GM15510 (cell line): ENCODE data around the gene PTPA.
A peak's percentile ranks its signal among the peaks of the same experiment; 100 is the strongest.

Experiments used
- POLR2A ChIP-seq: IDR thresholded peaks from 3 replicates; pipeline ENCODE4 v1.6.1; 2011; ENCODE audit warnings: borderline replicate concordance; ENCODE audit not compliant: insufficient read length; ENCODE audit errors: extremely low read depth

PTPA gene

DNA sequence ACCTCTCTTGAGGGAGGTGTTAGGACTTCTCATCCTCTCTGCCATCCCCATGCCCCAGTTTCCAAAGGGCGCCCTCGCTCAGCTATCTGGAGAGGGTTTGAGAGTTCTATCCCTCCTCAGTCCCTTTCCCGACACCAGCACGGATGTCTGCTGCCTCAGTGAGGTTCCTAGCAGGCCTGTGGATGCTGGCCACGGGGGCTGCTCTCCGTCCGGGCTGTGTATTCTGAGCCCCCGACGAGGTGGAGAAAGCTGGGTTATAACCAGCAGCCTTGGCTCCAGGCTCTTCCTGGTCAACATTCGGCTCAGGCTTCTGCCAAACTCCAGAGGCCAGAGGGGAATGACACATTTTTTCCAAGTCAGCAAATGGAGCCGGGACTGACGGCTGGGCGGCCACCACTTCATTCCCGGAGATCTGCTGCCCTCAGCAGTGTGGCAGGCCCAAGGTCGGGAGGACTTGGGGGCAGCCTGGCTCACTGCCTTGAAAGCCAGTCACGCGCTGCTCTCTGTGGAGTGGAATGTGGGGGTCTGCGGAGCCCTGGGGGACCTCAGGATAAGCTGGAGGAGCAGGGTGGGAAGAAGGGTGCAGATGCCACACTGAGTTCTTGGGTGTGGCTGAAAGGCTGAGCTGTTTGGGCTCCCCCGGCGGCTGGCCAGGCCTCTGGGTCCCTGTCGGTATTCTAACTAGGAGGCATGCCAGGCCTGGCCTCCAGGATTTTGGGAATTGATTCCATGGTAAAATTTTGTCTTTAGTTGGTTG is 27.4 kb downstream of the PTPA start:
- no peak for TF ChIP-seq POLR2A

DNA sequence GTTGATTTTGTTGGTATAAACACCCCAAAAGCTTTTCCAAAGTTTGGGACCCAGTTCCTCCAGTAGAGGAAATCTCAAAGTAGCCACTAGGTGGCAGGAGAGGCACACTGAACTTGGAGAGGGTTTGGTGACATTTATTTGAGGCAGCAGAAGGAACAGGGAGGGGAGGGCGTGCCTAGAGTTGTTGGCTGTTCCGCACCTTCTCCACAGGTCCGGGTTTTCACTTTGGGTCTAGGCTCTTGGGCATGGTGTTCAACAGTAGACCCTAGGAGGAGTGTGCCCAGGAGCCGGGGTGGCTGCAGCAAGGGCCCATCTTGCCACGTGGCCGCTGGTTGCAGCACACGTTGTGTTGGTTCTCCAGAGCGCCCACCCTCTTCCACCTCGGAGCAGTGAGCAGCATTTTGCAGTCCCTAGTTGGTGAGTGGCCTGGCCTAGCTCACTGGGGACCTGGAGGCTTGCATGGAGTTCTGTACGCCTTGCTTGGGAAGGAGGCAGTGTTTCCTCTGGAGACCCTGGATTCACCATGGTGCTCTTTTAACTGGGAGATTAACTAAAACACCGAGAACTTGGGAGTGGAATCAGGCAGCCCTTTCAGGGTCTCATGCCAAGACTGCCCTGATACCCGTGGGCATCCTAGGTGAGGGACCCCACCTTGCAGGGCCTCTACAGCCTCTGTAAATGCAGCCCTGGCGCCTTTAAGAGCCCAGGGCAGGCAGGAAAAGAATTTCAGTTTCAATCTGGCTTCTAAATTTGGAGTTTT is 28.2 kb downstream of the PTPA start:
- peak; percentile 36 for TF ChIP-seq POLR2A

DNA sequence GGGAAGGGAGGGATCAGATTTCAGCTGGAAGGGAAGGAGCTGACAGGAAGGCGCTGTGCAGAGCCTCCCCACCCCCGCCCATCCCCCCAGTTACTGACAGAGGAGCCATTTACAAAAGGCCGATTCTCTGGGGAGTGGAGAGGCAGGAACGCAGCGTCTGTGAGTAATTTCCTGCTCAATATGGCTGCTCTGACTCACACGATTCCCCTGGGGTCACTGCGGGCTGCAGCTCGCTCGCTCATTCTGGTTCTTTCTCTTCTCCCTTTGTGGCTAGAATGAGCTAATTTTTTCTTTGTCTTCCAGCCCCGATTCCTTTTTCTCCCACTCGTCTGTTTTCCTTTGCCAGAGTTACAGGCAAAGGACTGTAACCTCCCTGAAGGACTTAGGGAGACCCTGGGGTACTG is 28.8 kb downstream of the PTPA start:
- peak; percentile 57 for TF ChIP-seq POLR2A

DNA sequence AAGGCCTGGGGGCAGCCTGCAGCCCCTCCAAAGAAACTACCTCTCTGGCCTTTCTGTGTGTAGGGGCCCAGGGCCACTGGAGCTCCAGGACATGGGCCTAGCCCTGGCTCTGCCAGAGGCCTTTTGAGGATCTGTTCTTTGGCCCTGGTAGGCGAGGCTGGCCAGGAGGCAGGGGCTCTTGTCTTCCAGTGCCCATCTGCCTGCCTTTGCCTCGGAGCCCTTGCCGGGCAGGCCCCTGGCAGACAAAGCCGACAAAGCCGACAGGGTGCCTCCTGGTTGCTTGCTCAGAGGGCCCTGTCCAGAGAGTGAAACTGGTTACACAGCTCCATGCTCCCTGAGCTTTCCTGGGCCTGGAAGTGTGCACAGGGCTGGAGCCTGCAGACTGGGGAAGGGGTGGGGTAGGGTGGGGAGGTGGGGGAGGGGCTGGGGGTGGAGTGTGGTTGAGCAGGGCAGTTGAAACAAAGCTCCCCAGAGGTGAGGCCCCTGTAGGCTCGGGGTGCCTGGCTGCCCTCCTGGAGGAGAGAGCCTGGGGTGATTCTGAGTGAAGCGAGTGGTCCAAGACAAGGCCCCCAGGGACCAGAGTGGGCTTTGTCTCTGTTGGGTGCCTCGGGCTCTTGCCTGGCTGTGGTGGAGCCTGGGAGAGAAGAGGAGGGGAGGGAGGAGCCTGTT is 29.3 kb downstream of the PTPA start:
- peak; percentile 4 for TF ChIP-seq POLR2A

DNA sequence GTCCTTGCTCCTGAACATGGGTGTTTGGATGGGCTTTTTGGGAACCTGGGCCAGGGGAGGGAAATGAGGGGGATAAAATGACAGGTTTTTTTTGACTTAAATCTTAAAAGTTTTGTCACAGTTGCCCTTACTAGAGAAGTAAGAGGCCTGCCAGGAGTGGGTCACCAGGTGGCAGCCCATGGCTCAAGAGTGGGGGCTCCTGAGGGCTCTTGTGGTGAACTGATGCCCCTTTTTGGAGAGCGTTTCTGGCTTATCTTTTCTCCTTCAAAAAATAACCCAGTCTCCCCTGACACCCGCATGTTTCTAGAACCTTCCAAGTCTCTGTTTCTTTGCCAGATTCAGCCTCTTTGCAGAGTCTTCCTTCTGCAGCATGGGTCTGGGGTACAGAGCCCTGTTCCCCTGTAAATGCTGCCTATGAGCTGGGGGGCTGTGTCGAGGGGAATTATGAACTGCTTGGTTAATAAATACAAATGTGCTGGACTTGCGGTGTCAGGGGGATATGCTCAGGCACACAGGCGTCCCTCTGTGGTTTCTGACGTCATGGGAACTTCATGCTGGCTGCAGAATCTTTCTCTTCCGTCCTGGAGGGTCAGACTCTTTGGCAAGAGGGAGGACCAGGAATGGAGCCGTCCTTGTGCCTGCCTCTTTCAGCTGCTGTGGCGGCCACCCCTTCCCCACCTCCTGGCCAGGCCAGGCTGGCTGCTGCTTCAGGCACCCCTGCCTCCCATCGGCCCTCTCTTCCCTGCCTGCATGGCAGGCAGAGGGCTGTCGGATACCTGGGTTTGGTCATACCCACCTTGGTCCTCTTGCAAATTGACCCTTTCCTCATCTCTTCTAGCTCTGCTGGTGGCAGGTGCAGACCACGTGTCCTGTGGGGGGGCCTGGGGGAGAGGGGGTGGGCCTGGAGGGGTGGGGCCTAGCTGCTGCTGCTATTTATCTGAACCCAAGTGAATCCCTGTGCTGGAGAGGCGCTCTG is 30.1 kb downstream of the PTPA start:
- peak; percentile 11 for TF ChIP-seq POLR2A

DNA sequence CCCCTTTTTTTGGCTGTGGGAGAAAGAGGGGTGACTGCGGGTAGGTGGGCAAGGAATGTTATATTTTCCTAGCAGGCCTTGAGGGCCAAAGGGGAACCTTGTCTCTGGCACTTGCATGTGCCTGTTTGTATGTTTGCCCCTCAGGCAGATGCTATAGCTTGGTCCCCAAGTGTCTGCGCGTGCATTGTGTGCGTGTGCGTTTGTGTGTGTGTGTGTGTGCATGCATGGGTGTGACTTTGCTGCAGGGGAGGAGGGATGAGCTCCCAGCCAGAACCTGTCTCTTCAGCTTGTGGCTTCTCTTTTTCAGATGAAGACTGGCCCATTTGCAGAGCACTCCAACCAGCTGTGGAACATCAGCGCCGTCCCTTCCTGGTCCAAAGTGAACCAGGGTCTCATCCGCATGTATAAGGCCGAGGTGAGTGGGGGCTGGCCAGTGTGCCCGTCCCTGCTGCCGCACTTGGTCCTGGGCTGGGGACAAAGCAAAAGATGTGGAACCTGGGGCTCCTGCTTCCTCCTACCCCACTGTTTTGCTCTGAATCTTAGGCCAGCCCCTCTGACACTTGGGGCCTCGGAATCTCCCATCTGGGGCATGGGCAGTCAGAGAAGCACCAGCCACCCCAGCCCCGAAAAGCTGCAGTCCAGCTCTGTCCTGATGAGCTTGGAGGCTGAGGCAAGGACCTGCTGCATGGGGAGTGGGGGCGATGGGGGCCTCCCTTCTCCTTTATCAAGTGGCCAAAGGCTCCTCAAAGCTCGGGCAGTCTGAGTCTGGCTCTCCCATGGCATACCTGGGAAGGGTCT is 31.1 kb downstream of the PTPA start:
- TF ChIP-seq POLR2A: no peak

DNA sequence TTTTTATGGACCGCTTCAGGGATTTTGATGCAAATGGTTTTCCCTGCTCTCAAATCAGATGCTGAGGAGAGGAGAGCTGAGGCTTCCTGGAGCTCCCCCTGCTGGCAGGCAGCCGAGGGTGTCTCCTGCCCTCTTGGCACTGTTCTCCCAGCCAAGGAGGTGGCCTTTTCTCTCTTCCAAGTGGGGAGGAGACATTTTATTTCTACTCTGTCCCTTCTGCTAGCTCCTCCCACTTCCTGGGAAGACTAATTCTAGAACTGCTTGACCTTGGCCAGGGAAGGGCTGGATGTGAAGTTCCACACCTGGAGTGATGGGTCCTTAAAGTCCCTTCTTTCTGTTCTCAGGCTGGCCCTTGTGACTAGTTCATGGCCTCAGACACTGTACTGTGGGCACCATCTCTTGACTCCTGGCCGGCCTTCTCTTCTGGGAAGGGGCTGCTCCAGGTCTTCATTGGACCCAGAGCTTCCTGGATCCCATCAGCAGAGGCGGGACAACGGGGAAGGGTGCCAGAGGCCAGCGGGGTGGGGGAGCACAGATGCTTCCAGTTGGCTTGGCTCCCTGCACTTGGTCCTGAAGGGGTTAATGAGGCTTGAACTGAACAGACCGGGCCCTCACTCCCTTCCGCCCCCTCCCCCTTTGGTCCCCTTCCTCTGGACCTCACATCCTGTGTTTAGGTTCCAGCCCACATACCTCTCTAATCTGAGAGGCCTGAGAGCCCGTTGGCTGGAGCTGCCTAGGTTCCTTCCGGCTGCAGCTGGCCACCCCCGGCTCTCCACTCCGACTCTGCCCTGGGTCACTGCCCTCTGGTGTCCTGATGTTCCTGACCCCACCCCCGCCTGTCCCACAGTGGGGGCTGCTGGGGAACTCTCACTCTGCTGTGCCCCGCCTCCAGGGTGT is 32.1 kb downstream of the PTPA start:
- TF ChIP-seq POLR2A: no peak

DNA sequence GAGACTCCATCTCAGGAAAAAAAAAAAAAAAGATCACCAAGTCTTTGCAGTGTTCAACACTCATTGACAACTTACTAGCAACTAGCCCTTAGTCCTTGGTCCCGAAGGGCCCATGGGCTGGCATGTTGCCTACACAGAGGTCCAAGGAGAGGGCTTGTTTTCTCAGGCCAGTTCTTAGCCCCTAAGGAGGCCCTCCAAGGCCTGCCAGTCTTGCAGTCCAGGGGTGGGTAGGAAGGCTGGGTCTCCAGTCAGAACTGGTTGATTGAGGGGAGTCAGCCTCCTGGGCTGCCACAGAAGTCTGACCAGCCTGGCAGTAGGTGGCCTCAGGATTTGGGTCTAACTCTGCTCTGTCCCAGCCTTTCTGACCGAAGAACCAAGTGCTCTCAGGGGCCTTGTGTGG is 34.1 kb downstream of the PTPA start:
- TF ChIP-seq POLR2A: no peak

DNA sequence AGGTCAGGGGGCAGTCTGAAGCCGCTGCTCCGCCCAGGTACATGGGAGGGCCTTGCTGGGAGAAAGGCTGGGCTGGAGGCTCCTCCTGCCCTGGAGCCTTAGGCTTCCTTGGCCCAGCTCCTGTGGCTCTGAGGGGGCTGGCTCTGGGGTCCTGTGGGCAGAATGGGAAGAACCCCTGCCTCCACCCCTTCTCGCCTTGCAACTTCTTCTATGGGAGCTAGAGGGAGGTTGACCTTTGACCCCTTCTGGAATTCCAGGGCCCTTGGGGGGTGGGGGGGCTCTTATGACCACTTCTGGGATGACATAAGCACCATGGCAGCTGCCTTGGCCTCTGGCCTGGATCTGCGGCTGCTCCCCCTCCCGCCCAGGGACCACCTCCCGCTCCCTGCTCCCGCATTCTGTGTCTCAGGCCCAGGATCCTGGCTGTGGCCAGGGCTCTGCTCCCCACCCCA is 34.7 kb downstream of the PTPA start:
- TF ChIP-seq POLR2A: no peak

DNA sequence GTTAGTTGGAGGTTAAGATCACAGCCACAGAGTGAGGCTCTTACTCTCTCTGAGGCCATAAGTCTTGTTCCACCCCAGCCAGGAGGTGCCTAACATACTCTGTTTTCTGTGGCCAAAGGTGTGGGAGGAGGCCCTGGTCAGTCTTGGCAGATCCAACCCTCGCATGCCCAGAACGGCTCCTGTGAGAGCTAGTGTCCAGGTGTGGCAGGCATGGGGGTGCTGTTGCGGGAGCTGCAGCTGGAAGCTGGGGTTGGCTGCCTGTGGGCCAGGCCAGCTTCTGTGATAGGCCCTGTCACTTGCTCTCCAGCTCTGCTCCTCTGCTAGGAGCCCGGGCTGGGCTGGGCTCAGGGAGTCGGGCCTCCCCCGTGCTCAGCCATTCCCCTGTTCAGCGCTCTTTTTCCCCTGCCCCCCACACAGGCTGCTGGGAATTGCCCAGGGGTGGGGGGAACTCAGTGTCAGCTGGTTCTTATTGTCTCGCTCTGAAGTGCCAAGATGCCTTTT is 35.3 kb downstream of the PTPA start:
- no peak for TF ChIP-seq POLR2A

DNA sequence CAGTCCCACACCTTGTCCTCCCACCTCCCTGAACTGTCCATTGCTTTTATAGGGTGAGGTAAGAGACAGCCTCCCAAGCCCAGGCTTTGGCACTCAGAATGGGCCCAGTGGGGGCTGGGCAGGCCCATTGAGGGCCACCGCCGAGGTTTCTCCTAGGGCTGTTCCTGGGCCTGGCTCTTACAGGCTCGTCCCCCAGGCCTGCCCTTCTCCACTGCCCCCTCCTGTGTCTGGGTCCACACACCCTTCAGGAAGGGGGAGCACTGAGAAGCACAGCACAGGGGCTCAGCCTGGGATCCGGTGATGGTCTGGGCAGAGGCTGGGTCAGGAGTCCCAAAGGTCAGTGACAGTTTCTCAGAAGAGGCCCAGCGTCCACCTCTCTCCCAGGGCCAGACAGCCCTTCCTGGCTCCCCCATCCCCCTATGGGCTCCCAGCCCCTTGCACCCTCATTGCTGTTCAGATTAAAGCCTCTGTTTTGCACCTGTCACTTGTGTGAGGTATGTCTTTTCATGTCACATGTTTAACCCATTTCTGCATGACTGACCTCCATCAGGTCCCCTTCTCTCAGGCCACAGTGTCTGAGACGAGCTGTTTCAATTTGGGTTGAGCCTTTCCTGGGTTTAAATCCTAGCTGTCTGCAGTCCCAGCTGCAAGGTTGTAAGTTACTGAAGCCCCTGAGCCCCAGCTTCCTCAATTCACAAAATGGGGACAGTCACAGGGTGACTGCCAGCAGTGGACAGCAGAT is 37.4 kb downstream of the PTPA start:
- no peak for TF ChIP-seq POLR2A

DNA sequence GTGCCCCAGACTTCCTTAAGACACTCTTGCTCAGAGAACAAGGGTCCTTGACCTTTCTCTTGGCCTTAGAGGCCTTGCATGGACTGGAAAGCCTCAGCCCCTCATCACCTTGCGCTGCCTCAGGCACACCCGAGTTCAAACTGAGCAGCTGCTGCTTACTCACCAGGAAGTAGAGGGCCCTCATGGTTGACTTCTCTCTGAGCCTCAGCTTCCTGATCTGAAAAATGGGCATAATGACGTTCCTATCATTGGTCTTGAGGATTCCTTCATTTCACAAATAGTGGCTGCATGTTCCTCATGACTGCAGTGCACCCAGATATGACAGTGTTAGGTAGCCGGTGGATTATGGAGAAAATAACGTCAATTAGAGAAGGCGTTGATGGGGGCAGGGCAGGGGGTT is 38.2 kb downstream of the PTPA start:
- TF ChIP-seq POLR2A: no peak
